Retinal pigment epithelial cell (primary cell): Measurements from ENCODE around the gene ASAP2.

ENCODE experiments used
- DNase-seq: peaks from one replicate; pipeline ENCODE4 v3.0.0-alpha.2; 2010; ENCODE audit warnings: low read depth
- H3K4me3 ChIP-seq: 2 replicates; pipeline ENCODE4 v1.5.1; 2011; ENCODE audit warnings: mild to moderate bottlenecking, low read length, control low read depth, moderate library complexity
- CTCF ChIP-seq: conservative IDR thresholded peaks from 2 replicates; pipeline ENCODE4 v1.5.1; 2011; ENCODE audit warnings: low read depth, low read length, control low read depth, inconsistent platforms

The ASAP2 gene

GRCh38 chr2:9336576-9337314 is 130.1 kb downstream of the ASAP2 start:
- H3K4me3 ChIP-seq = no peak overlapping the region
- TF ChIP-seq CTCF = no peak
- DNase-seq = no peak

GRCh38 chr2:9337901-9338300 is 131.3 kb downstream of the ASAP2 start:
- no peak overlapping the region for H3K4me3 ChIP-seq
- DNase-seq = no peak
- TF ChIP-seq CTCF = no peak

- DNase-seq = no peak
- no peak overlapping the region for H3K4me3 ChIP-seq
- no peak for TF ChIP-seq CTCF
Measured at GRCh38 chr2:9341337-9341887, 134.8 kb downstream of the ASAP2 start.

- DNase-seq = no peak
Measured at GRCh38 chr2:9342659-9343058, 136.0 kb downstream of the ASAP2 start.

GRCh38 chr2:9343524-9343923 is 136.9 kb downstream of the ASAP2 start:
- no peak for TF ChIP-seq CTCF
- H3K4me3 ChIP-seq = no peak overlapping the region
- no peak for DNase-seq

More at GRCh38 chr2:9342659-9343058, 136.0 kb downstream of the ASAP2 start:
- TF ChIP-seq CTCF = no peak
- H3K4me3 ChIP-seq = no peak overlapping the region

- H3K4me3 ChIP-seq = no peak overlapping the region
- DNase-seq = no peak
- no peak for TF ChIP-seq CTCF
Measured at GRCh38 chr2:9344434-9344833, 137.8 kb downstream of the ASAP2 start.

- no peak for TF ChIP-seq CTCF
- H3K4me3 ChIP-seq = no peak overlapping the region
- DNase-seq = no peak
Measured at GRCh38 chr2:9345343-9345742, 138.7 kb downstream of the ASAP2 start.
